ENCODE data around the gene MAGEF1.

Gene MAGEF1

GRCh38 chr3:184758056-184758455 is 46.2 kb upstream of the MAGEF1 start:
- no peak for TF ChIP-seq REST (IDR thresholded peaks at IDR 0.05; ENCODE audit: insufficient read depth in 1 of 2, low read depth in 2 of 2, low read length in 2 of 2)
- no peak for TF ChIP-seq SIN3A (IDR thresholded peaks at IDR 0.05; ENCODE audit: borderline replicate concordance, insufficient read depth, low read length)
- TF ChIP-seq FOXP2 (optimal IDR thresholded peaks at IDR 0.05; ENCODE audit: borderline replicate concordance, extremely low read depth, extremely low read length, insufficient read depth), result no peak
- TF ChIP-seq TAF1 (IDR thresholded peaks at IDR 0.05; ENCODE audit: borderline replicate concordance, insufficient read depth, low read length), result no peak
- no peak for TF ChIP-seq POLR2AphosphoS5 (IDR thresholded peaks at IDR 0.05; ENCODE audit: low read depth, low read length)

GRCh38 chr3:184757022-184757651 is 45.3 kb upstream of the MAGEF1 start:
- TF ChIP-seq FOXP2 (optimal IDR thresholded peaks at IDR 0.05; ENCODE audit: borderline replicate concordance, extremely low read depth, extremely low read length, insufficient read depth), result peak; percentile 65
- TF ChIP-seq SIN3A (IDR thresholded peaks at IDR 0.05; ENCODE audit: borderline replicate concordance, insufficient read depth, low read length), result no peak
- TF ChIP-seq TAF1 (IDR thresholded peaks at IDR 0.05; ENCODE audit: borderline replicate concordance, insufficient read depth, low read length), result no peak
- no peak for TF ChIP-seq REST (IDR thresholded peaks at IDR 0.05; ENCODE audit: insufficient read depth in 1 of 2, low read depth in 2 of 2, low read length in 2 of 2)

- TF ChIP-seq TAF1 (IDR thresholded peaks at IDR 0.05; ENCODE audit: borderline replicate concordance, insufficient read depth, low read length) (no peak), POLR2AphosphoS5 (IDR thresholded peaks at IDR 0.05; ENCODE audit: low read depth, low read length) (no peak), FOXP2 (optimal IDR thresholded peaks at IDR 0.05; ENCODE audit: borderline replicate concordance, extremely low read depth, extremely low read length, insufficient read depth) (no peak), SIN3A (IDR thresholded peaks at IDR 0.05; ENCODE audit: borderline replicate concordance, insufficient read depth, low read length) (no peak), REST (IDR thresholded peaks at IDR 0.05; ENCODE audit: insufficient read depth in 1 of 2, low read depth in 2 of 2, low read length in 2 of 2) (no peak)
These were observed 44.5 kb upstream of the MAGEF1 start for GRCh38 chr3:184756151-184757021.

- TF ChIP-seq FOXP2 (optimal IDR thresholded peaks at IDR 0.05; ENCODE audit: borderline replicate concordance, extremely low read depth, extremely low read length, insufficient read depth) (no peak), TAF1 (IDR thresholded peaks at IDR 0.05; ENCODE audit: borderline replicate concordance, insufficient read depth, low read length) (no peak), SIN3A (IDR thresholded peaks at IDR 0.05; ENCODE audit: borderline replicate concordance, insufficient read depth, low read length) (no peak)
These were observed 43.5 kb upstream of the MAGEF1 start for GRCh38 chr3:184755315-184755731.

- TF ChIP-seq FOXP2 (optimal IDR thresholded peaks at IDR 0.05; ENCODE audit: borderline replicate concordance, extremely low read depth, extremely low read length, insufficient read depth), result no peak
- TF ChIP-seq SIN3A (IDR thresholded peaks at IDR 0.05; ENCODE audit: borderline replicate concordance, insufficient read depth, low read length), result no peak
- TF ChIP-seq POLR2AphosphoS5 (IDR thresholded peaks at IDR 0.05; ENCODE audit: low read depth, low read length), result no peak
- TF ChIP-seq TAF1 (IDR thresholded peaks at IDR 0.05; ENCODE audit: borderline replicate concordance, insufficient read depth, low read length), result no peak
- TF ChIP-seq REST (IDR thresholded peaks at IDR 0.05; ENCODE audit: insufficient read depth in 1 of 2, low read depth in 2 of 2, low read length in 2 of 2), result no peak
These were observed 40.5 kb upstream of the MAGEF1 start for GRCh38 chr3:184752361-184752760.
